ENCODE results near the gene CEP135.
"Not testable (repeated sequence)": the region's sequence is repeated elsewhere in the genome, so short reads cannot be mapped to it uniquely, and the experiment has no call there.

The CEP135 gene

GRCh38 chr4:55939421-55939820 lies 9.3 kb upstream of the CEP135 start:
- DNase-seq (ENCODE audit: low read depth in 2 of 2) = no peak

- DNase-seq (ENCODE audit: low read depth in 2 of 2) = no peak
Measured at GRCh38 chr4:55941881-55942396, 6.8 kb upstream of the CEP135 start.

- DNase-seq (ENCODE audit: low read depth in 2 of 2) = no peak
Measured at GRCh38 chr4:55947254-55947882, 1.4 kb upstream of the CEP135 start.

GRCh38 chr4:55947912-55948725 lies 626 bp upstream of the CEP135 start:
- DNase-seq (ENCODE audit: low read depth in 2 of 2) = peak; percentile 23 to 38

- DNase-seq (ENCODE audit: low read depth in 2 of 2) = no peak
Measured at GRCh38 chr4:55949482-55949802, 697 bp downstream of the CEP135 start.

- no peak for DNase-seq (ENCODE audit: low read depth in 2 of 2)
Measured at GRCh38 chr4:55951191-55951922, 2.6 kb downstream of the CEP135 start.

GRCh38 chr4:55955710-55956109 lies 7.0 kb downstream of the CEP135 start:
- no peak for DNase-seq (ENCODE audit: low read depth in 2 of 2)

- no peak for DNase-seq (ENCODE audit: low read depth in 2 of 2)
Measured at GRCh38 chr4:55959655-55960054, 10.9 kb downstream of the CEP135 start.

- DNase-seq (ENCODE audit: low read depth in 2 of 2) = no peak
Measured at GRCh38 chr4:55964046-55964445, 15.3 kb downstream of the CEP135 start.

- DNase-seq (ENCODE audit: low read depth in 2 of 2) = no peak
Measured at GRCh38 chr4:55965585-55965984, 16.8 kb downstream of the CEP135 start.

- not testable (repeated sequence) for DNase-seq (ENCODE audit: low read depth in 2 of 2)
Measured at GRCh38 chr4:55966324-55966723, 17.6 kb downstream of the CEP135 start.

GRCh38 chr4:55967376-55967775 lies 18.6 kb downstream of the CEP135 start:
- DNase-seq (ENCODE audit: low read depth in 2 of 2) = no peak

- no peak for DNase-seq (ENCODE audit: low read depth in 2 of 2)
Measured at GRCh38 chr4:55973650-55974049, 24.9 kb downstream of the CEP135 start.

- no peak for DNase-seq (ENCODE audit: low read depth in 2 of 2)
Measured at GRCh38 chr4:55977811-55978210, 29.1 kb downstream of the CEP135 start.

GRCh38 chr4:55979562-55979961 lies 30.8 kb downstream of the CEP135 start:
- DNase-seq (ENCODE audit: low read depth in 2 of 2) = no peak

- DNase-seq (ENCODE audit: low read depth in 2 of 2) = no peak
Measured at GRCh38 chr4:55980725-55981124, 32.0 kb downstream of the CEP135 start.

- no peak for DNase-seq (ENCODE audit: low read depth in 2 of 2)
Measured at GRCh38 chr4:55982976-55983375, 34.2 kb downstream of the CEP135 start.

GRCh38 chr4:55989766-55990165 lies 41.0 kb downstream of the CEP135 start:
- no peak for DNase-seq (ENCODE audit: low read depth in 2 of 2)

- DNase-seq (ENCODE audit: low read depth in 2 of 2) = no peak
Measured at GRCh38 chr4:55993994-55994663, 45.4 kb downstream of the CEP135 start.

GRCh38 chr4:55996646-55997045 lies 47.9 kb downstream of the CEP135 start:
- DNase-seq (ENCODE audit: low read depth in 2 of 2) = no peak

GRCh38 chr4:56003606-56004005 lies 54.9 kb downstream of the CEP135 start:
- no peak for DNase-seq (ENCODE audit: low read depth in 2 of 2)

- DNase-seq (ENCODE audit: low read depth in 2 of 2) = no peak
Measured at GRCh38 chr4:56004235-56004634, 55.5 kb downstream of the CEP135 start.

Measured in stimulated activated CD4-positive, alpha-beta T cell treated with anti-CD3 and anti-CD28 coated beads, Interleukin-1b, Interleukin-23, amount 100 ng/mL, for 4 hours (primary cell).